Activated effector memory CD4-positive, alpha-beta T cell treated with anti-CD3 and anti-CD28 coated beads, Interleukin-2, amount 50 U/mL, for 16 hours (primary cell): ENCODE results near the gene GPR162.

Source experiments
- DNase-seq: peaks from one replicate; pipeline ENCODE4 v3.0.0-alpha.2; 2020

Gene GPR162

DNA sequence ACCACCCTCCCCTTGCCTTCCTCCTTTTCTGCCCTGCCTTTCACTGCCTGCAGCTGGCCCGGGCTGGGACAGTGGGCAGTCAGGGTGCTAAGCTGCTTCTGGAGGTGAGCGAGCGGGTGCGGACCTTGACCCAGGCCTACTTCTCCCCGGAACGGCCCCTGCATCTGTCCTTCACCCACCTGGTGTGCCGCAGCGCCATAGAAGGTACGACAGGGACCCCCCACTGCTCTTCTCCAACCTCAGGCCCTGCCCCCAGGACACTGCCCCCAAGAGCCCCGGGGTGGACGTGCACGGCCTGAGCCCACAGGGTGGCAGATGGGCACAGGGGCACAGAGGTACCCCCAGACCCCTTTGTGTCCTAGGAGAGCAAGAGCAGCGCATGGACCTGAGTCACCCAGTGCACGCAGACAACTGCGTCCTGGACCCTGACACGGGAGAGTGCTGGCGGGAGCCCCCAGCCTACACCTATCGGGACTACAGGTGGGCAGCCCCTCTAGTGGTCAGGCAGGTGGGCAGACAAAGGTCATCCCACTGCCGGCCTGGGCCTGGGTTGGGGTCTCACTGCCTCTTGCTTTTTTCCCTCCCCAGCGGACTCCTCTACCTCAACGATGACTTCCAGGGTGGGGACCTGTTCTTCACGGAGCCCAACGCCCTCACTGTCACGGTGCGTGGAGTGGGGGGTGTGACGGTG is 15.9 kb downstream of the GPR162 start:
- DNase-seq: no peak

DNA sequence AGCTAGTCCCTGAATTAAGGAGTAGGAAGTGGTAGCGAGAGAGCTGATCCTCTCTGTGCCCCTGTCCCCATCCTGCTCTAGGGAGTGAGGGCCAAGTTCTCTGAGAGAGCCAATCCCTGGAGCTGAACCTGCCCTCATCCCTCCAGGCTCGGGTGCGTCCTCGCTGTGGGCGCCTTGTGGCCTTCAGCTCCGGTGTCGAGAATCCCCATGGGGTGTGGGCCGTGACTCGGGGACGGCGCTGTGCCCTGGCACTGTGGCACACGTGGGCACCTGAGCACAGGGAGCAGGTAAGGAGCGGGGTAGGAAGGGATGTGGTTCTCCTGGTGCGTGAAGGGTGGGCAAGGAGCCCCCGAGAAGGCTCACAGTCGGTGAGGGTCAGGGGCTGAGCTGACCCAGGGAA is 17.2 kb downstream of the GPR162 start:
- no peak for DNase-seq

GRCh38 chr12:6839482-6840201 is 18.0 kb downstream of the GPR162 start:
- no peak for DNase-seq

DNA sequence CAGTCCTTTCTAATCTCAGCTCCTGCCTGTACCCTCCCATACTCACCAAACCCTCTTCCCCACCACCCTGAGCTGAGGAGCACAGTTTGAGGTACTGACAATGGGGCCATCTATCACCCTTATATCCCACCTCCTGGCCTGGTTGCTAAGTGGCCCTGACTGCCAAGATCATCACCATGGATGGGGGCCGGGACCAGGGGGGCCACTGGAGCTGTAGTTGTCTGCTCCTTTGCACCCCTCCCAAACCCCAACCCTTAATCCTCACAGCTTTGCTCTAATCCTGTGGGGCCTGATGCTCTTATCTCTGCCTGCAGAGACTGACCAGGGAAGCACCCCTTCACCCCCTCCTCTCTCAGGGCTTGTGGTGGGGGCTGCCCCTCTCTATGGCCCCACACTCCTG is 18.7 kb downstream of the GPR162 start:
- no peak for DNase-seq

- DNase-seq: no peak
These were observed 19.3 kb downstream of the GPR162 start, which contains the start of gene GNB3 for GRCh38 chr12:6840761-6841515. GNB3 (plus strand) TSS chr12:6840925; CDS start chr12:6841288, 363 bp downstream.

- no peak for DNase-seq
These were observed 20.5 kb downstream of the GPR162 start for GRCh38 chr12:6842075-6842474.

DNA sequence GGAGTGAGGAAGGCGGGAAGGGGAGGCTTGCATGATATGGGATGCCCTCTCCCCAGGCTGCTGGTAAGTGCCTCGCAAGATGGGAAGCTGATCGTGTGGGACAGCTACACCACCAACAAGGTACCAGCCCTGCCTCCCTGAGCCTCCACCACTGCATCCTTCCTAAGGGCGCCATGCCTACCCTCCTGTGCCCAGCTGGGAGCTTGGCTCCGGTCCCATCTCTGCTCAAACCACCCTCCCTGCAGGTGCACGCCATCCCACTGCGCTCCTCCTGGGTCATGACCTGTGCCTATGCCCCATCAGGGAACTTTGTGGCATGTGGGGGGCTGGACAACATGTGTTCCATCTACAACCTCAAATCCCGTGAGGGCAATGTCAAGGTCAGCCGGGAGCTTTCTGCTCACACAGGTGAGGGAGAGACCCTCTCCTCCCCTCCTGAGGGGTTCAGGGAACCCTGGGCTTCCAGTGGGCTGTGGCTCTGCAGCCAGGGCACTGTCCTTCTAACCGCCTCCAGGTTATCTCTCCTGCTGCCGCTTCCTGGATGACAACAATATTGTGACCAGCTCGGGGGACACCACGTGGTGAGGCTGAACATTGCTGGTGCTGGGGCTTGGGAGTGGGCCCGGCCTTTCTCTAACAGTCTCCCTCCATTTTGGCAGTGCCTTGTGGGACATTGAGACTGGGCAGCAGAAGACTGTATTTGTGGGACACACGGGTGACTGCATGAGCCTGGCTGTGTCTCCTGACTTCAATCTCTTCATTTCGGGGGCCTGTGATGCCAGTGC is 21.7 kb downstream of the GPR162 start:
- no peak for DNase-seq

GRCh38 chr12:6845395-6845794 is 23.8 kb downstream of the GPR162 start:
- DNase-seq: no peak

GRCh38 chr12:6846316-6846869 is 24.8 kb downstream of the GPR162 start:
- DNase-seq: no peak

GRCh38 chr12:6847676-6848075 is 26.1 kb downstream of the GPR162 start:
- DNase-seq: no peak

GRCh38 chr12:6849427-6849826 is 27.8 kb downstream of the GPR162 start:
- no peak for DNase-seq

- DNase-seq: no peak
These were observed 28.4 kb downstream of the GPR162 start for GRCh38 chr12:6849976-6850560.

DNA sequence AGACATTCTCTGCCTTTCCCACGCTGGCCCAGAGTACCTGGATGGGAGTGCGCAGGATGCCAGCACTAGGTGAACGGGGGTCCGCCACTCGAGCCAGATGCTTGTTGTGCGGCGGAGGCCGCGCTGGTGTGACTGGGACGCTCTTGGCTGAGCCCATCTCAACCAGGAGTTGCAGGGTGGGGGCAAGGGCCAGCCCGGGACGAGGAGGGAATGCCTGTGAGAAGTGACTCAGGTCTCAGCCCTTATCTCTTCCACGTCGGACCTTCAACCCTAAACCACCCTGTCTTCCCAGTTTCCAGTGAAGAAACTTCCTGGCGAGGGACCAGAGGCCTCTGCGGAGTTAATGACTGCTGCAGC is 29.2 kb downstream of the GPR162 start:
- no peak for DNase-seq

DNA sequence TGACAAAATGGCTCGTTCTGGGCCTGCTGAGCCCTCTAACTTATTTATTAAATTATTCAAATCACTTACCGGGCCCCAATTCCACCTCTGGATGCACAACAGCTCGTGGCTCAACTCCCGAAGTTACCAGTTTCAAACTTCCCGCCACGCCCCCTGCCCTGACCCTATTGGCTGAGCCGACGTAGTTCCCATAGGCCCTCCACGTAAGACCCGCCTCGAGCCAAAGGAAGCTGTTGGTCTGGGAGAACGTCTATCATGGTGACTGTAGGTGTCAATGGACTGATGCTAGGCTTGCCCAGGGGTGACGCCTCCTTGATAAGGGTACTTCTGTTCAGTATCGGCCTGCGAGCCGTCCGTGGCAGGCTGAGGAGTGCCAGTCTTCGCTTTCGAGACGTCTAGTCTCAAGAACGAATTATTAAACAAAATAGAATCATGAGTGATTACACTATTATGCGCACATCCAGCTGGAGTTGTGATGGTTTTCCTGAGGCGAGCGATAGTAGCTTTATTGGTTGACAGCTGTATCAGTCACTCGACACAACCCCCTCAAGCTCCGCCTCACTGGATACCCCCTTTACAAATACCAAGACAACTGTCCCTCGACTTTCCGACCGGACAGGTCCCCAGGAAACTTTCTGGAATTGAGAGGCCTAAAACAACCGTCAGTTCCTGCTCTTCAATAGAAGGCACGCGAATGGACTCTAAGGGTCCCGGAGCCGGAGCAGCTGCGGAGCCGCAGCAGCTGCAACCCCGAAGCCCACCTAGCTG is 29.7 kb downstream of the GPR162 start, which contains the start of gene CDCA3:
CDCA3 (minus strand) TSS at position 134 of the 768 bp plus-strand sequence. CDS start 334 bp downstream, outside the sequence.
- DNase-seq: peak; percentile 96

DNA sequence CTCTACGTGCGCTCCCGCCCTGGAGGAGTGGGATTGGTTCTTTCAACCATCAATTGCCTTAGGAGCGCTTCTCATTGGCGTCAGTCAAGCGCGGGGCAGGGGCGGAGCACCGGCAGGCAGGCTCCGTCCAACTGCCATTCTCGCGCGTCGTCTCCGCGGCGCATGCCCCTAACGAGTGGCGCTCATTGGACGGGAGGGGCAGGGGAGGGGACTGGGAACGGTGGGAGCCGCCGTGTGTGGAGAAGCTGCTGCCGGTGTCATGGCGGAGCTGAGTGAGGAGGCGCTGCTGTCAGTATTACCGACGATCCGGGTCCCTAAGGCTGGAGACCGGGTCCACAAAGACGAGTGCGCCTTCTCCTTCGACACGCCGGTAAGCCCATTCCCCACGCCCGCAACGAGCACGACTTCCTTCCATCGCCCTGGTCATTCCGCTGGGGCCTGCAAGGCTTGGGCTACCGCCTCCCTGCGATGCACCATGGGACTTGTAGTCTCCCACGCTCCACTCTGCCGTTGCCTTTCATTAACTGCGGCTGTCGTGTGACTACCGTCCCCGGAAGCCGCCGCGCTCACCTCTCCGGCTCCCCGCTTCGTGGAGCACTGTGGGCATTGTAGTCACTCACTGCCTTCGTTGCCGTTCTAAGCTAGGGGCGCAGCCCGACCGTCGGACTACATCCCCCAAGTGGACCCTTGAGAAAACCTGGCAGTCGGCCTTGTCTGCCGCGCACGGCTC is 30.5 kb downstream of the GPR162 start, which contains the start of gene USP5:
USP5 (plus strand) TSS at position 230 of the 730 bp plus-strand sequence; CDS start at position 260, 30 bp downstream.
- DNase-seq: peak; percentile 99

- peak; percentile 89 for DNase-seq
These were observed 31.2 kb downstream of the GPR162 start for GRCh38 chr12:6852651-6853354.

GRCh38 chr12:6853626-6854025 is 32.0 kb downstream of the GPR162 start:
- DNase-seq: no peak

- no peak for DNase-seq
These were observed 32.4 kb downstream of the GPR162 start for GRCh38 chr12:6854036-6854435.

DNA sequence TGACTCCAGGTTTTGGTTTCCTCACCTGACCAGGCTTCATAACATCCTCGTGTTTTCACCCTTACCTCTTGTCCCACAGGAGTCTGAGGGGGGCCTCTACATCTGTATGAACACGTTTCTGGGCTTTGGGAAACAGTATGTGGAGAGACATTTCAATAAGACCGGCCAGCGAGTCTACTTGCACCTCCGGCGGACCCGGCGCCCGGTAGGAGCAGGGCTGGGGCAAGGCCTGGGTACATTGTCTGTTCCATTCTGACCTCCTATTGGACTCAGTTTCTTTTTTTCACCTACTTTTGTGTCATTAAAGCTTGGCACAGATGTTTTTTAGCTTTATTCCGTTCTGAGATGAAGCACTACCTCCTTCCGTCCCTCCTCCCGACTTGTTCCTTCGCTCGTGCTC is 33.7 kb downstream of the GPR162 start:
- DNase-seq: no peak

- DNase-seq: no peak
These were observed 37.2 kb downstream of the GPR162 start for GRCh38 chr12:6858799-6859198.
